ENCODE measurements around the gene ZNF446.

The ZNF446 gene

DNA sequence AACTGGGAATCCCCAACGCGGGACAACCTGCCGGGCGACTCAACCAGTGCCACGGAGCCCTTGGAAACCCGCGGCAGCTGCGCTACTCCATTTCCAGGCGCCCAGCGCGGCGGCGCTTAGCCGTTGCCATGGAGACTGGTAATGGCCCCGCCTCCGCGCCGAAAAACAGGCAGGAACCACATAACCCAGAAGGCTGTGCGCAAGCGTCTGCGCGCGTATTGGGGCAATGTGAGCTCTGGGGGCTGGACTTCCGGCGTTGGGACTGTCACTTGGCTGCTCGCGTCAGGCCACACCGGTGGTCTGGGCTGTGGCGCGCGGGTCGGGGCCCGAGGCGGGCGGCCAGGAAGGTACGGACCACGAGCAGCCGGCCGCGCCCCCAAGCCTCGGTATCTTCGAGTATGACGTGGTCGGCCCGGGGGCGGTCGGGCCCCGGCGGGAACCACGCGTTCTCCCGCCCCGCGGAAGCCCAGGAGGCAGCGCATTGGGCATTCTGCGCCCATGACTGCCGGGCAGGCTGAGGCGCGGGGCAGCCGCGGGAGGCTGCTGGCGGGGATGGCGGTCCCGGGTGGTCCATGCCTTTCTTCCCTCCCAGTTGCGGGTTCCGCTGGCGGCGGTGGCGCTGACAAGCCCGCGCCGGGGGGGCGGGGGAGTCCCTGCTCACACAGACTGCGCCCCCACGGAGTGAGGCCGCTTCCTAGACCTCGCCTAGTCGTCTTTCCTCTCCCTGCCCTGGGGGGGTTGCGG, 24.6 kb upstream of the ZNF446 start, which contains the start of gene ZNF324B:
ZNF324B (plus strand) TSS at position 265 of the 744 bp plus-strand sequence. CDS start 2,080 bp downstream, outside the sequence.
- Histone ChIP-seq H3K4me1 (ENCODE audit: control insufficient read depth, insufficient read depth, low read length) (no peaks in the 10 kb centered on the region), H3K9me3 (ENCODE audit: control insufficient read depth, insufficient read depth, low read depth, low read length) (peaks cover 25% of the 10 kb centered on the region), H3K4me3 (ENCODE audit: low read depth, low read length) (peak within 1 kb of the TSS; percentile 87), H3K27ac (ENCODE audit: low read depth, low read length) (no peak within 1 kb of the TSS), H3K9ac (ENCODE audit: low read length) (peak within 1 kb of the TSS; percentile 61), H3K36me3 (ENCODE audit: control insufficient read depth, insufficient read depth, low read length) (peaks cover 5% of the 10 kb centered on the region), H3K27me3 (ENCODE audit: control insufficient read depth, insufficient read depth, low read length) (peaks cover 23% of the 10 kb centered on the region)

DNA sequence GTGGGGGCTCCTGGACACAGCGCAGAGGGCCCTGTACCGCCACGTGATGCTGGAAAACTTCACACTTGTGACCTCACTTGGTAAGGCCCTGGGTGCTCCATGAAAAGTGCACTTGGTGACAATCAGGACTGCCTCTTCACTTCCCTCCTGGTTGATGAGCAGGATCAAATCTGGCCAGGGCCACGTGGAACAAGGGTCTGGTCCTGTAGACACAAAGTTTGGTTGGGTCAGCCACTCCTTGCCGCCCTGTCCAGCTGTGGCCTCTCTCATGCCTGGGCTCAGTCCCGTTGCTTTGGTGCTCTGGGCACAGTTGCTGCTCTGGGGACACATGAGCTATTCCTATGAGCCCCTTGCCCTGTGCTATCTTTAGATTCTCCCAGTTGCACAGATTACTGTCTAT, 22.4 kb upstream of the ZNF446 start:
- peaks cover 23% of the 10 kb centered on the region for H3K27me3 ChIP-seq (ENCODE audit: control insufficient read depth, insufficient read depth, low read length)
- no peak overlapping the region for H3K9ac ChIP-seq (ENCODE audit: low read length)
- no peak overlapping the region for H3K27ac ChIP-seq (ENCODE audit: low read depth, low read length)
- no peaks in the 10 kb centered on the region for H3K4me1 ChIP-seq (ENCODE audit: control insufficient read depth, insufficient read depth, low read length)
- no peak overlapping the region for H3K4me3 ChIP-seq (ENCODE audit: low read depth, low read length)
- H3K9me3 ChIP-seq (ENCODE audit: control insufficient read depth, insufficient read depth, low read depth, low read length), result peaks cover 15% of the 10 kb centered on the region
- peaks cover 6% of the 10 kb centered on the region for H3K36me3 ChIP-seq (ENCODE audit: control insufficient read depth, insufficient read depth, low read length)

DNA sequence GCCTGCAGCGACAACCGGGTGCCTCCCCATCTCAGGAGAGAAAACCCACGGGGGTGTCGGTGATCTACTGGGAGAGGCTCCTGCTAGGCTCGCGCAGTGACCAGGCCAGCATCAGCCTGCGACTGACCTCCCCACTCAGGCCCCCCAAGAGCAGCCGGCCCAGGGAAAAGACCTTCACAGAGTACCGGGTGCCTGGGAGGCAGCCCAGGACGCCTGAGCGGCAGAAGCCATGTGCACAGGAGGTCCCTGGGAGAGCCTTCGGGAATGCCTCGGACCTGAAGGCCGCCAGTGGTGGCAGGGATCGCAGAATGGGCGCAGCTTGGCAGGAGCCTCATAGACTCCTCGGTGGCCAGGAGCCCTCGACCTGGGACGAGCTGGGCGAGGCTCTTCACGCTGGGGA, 20.8 kb upstream of the ZNF446 start:
- Histone ChIP-seq H3K9ac (ENCODE audit: low read length) (no peak overlapping the region), H3K9me3 (ENCODE audit: control insufficient read depth, insufficient read depth, low read depth, low read length) (no peaks in the 10 kb centered on the region), H3K27me3 (ENCODE audit: control insufficient read depth, insufficient read depth, low read length) (peaks cover 19% of the 10 kb centered on the region), H3K4me1 (ENCODE audit: control insufficient read depth, insufficient read depth, low read length) (no peaks in the 10 kb centered on the region), H3K4me3 (ENCODE audit: low read depth, low read length) (no peak overlapping the region), H3K27ac (ENCODE audit: low read depth, low read length) (no peak overlapping the region), H3K36me3 (ENCODE audit: control insufficient read depth, insufficient read depth, low read length) (peaks cover 6% of the 10 kb centered on the region)

DNA sequence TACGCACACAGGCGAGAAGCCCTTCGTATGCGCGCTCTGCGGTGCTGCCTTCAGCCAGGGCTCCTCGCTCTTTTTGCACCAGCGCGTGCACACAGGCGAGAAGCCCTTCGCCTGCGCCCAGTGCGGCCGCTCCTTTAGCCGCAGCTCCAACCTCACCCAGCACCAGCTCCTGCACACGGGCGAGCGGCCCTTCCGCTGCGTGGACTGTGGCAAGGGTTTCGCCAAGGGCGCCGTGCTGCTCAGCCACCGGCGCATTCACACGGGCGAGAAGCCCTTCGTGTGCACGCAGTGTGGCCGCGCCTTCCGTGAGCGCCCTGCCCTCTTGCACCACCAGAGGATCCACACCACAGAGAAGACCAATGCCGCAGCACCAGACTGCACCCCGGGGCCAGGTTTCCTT, 20.0 kb upstream of the ZNF446 start:
- Histone ChIP-seq H3K27me3 (ENCODE audit: control insufficient read depth, insufficient read depth, low read length) (peaks cover 11% of the 10 kb centered on the region), H3K9ac (ENCODE audit: low read length) (no peak overlapping the region), H3K27ac (ENCODE audit: low read depth, low read length) (no peak overlapping the region), H3K36me3 (ENCODE audit: control insufficient read depth, insufficient read depth, low read length) (peaks cover 6% of the 10 kb centered on the region), H3K9me3 (ENCODE audit: control insufficient read depth, insufficient read depth, low read depth, low read length) (no peaks in the 10 kb centered on the region), H3K4me3 (ENCODE audit: low read depth, low read length) (no peak overlapping the region), H3K4me1 (ENCODE audit: control insufficient read depth, insufficient read depth, low read length) (no peaks in the 10 kb centered on the region)

DNA sequence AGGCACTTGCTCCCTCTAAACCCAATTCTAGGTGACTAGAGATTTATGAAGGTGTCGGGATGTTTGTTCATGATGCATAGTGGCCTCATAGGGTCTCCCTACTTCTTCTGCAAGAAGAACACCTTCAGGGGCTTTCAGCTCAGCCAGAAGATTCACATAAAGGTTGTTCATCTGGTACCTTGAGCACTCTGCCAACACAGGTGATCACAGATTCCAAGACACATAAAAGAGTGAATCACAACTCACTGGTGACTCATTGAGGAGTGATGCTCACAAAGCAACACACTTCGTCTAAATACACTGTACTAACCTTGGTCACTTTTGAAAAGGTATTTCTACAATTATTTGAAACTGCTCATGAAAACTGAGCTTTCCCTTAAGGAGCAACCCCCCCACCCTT, 16.1 kb upstream of the ZNF446 start:
- Histone ChIP-seq H3K4me3 (ENCODE audit: low read depth, low read length) (no peak overlapping the region), H3K36me3 (ENCODE audit: control insufficient read depth, insufficient read depth, low read length) (peaks cover 4% of the 10 kb centered on the region; the same call in 1 of the 2 replicates), H3K9me3 (ENCODE audit: control insufficient read depth, insufficient read depth, low read depth, low read length) (no peaks in the 10 kb centered on the region), H3K27ac (ENCODE audit: low read depth, low read length) (no peak overlapping the region), H3K27me3 (ENCODE audit: control insufficient read depth, insufficient read depth, low read length) (no peaks in the 10 kb centered on the region), H3K4me1 (ENCODE audit: control insufficient read depth, insufficient read depth, low read length) (no peaks in the 10 kb centered on the region), H3K9ac (ENCODE audit: low read length) (no peak overlapping the region)

DNA sequence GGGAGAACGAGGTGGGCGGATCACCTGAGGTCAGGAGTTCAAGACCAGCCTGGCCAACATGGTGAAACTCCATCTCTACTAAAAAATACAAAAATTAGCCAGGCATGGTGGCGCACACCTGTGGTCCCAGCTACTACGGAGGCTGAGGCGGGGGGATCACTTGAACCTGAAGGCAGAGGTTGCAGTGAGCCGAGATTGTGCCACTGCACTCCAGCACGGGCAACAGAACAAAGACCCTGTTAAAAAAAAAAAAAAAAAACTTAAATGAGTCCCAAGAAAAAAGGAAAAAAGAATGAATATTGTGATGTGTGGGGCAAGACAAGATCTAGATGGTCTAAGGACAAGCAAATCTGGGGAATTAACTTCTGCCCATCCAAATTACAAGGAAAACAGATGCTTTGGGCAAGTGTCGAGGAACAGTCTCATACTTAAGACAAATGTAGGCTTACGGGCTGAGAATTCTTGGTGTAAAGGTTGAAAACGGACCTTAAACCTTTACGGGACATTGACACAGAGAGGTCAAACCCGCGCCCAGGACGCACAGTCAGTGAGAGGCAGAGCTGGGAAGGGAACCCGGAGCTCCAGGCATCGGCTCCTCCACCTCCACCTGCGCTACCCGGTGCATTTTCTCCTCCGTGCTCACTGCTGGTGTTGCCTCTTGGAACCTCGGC, 9.9 kb upstream of the ZNF446 start:
- peak overlapping the region; percentile 83 for H3K4me3 ChIP-seq (ENCODE audit: low read depth, low read length)
- peaks cover 7% of the 10 kb centered on the region for H3K36me3 ChIP-seq (ENCODE audit: control insufficient read depth, insufficient read depth, low read length)
- no peaks in the 10 kb centered on the region for H3K9me3 ChIP-seq (ENCODE audit: control insufficient read depth, insufficient read depth, low read depth, low read length)
- H3K4me1 ChIP-seq (ENCODE audit: control insufficient read depth, insufficient read depth, low read length), result peaks cover 4% of the 10 kb centered on the region; the same call in 1 of the 2 replicates
- H3K27ac ChIP-seq (ENCODE audit: low read depth, low read length), result no peak overlapping the region
- peaks cover 10% of the 10 kb centered on the region for H3K27me3 ChIP-seq (ENCODE audit: control insufficient read depth, insufficient read depth, low read length)
- no peak overlapping the region for H3K9ac ChIP-seq (ENCODE audit: low read length)

DNA sequence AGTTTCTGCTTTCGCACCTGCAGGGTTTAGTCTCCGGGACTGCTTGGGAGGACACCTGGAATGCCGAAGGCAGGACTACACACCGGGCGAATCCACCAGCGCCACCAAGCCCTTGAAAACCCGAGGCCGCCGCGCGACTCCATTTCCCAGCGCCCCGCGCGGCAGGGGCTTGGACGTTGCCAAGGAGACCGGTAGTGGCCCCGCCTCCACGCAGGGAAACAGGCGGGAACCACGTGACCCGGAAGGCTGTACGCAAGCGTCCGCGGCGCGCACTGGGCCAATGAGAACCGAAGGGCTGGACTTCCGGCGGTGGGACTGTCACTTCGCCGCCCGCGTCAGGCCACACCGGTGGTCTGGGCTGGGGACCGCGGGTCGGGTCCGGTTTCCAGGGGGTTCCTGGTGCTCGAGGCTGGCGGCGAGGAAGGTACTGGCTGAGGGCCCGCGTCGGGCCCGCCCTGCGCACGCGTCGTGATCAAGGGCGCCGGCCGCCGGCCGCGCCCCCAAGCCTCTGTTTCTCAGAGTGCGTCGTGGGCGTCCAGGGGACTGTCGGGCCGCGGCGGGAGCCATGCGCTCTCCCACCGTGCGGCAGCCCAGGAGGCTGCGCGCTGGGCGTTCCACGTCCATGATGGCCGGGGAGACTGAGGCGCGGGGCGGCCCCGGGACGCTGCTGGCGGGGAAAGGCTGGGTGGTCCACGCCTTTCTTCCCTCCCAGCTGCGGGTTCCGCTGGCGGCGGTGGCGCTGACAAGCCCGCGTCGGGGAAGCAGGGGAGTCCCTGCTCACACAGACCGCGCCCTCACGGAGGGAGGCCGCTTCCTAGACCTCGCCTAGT, 9.2 kb upstream of the ZNF446 start, which contains the start of gene ZNF324:
ZNF324 (plus strand) TSS at position 321 of the 830 bp plus-strand sequence. CDS start 2,106 bp downstream, outside the sequence.
- H3K36me3 ChIP-seq (ENCODE audit: control insufficient read depth, insufficient read depth, low read length), result peaks cover 12% of the 10 kb centered on the region
- peaks cover 10% of the 10 kb centered on the region for H3K27me3 ChIP-seq (ENCODE audit: control insufficient read depth, insufficient read depth, low read length)
- H3K9ac ChIP-seq (ENCODE audit: low read length), result peak within 1 kb of the TSS; percentile 75
- peaks cover 4% of the 10 kb centered on the region; the same call in 1 of the 2 replicates for H3K4me1 ChIP-seq (ENCODE audit: control insufficient read depth, insufficient read depth, low read length)
- no peaks in the 10 kb centered on the region for H3K9me3 ChIP-seq (ENCODE audit: control insufficient read depth, insufficient read depth, low read depth, low read length)
- H3K27ac ChIP-seq (ENCODE audit: low read depth, low read length), result no peak within 1 kb of the TSS
- peak within 1 kb of the TSS; percentile 83 for H3K4me3 ChIP-seq (ENCODE audit: low read depth, low read length)

DNA sequence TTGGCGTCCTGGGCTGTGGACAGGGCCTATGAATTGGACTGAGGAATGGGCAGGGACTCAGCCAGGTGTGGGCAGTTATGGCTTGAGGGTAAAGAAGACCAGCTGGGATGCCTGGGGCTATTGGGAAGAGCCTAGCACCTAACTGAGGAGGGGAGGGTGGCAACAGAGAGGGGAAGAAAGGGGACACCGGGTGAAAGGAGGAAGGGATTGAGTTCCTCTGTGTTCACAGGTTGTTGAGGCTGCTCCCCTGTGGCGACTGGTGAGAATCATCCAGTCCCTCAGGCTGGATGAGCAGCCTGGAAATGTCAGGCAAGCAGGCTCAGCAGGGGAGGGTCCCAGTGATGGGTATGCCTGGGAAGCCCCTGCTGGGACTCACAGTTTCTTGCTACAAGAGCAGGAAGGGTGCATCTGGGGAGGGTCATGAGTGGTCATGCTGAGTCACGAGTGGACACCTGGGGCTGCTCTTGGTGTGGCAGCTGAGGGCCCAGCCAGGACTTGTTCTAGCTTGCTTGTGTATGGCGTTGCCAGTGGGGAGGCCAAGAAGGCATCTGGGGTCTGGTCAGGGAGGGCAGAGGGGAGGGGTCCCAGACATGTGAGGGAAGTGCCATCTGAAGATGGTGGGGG, 7.8 kb upstream of the ZNF446 start:
- Histone ChIP-seq H3K9me3 (ENCODE audit: control insufficient read depth, insufficient read depth, low read depth, low read length) (no peaks in the 10 kb centered on the region), H3K4me1 (ENCODE audit: control insufficient read depth, insufficient read depth, low read length) (peaks cover 4% of the 10 kb centered on the region; the same call in 1 of the 2 replicates), H3K4me3 (ENCODE audit: low read depth, low read length) (peak overlapping the region; percentile 49), H3K27me3 (ENCODE audit: control insufficient read depth, insufficient read depth, low read length) (peaks cover 10% of the 10 kb centered on the region), H3K27ac (ENCODE audit: low read depth, low read length) (no peak overlapping the region), H3K36me3 (ENCODE audit: control insufficient read depth, insufficient read depth, low read length) (peaks cover 23% of the 10 kb centered on the region), H3K9ac (ENCODE audit: low read length) (no peak overlapping the region)

DNA sequence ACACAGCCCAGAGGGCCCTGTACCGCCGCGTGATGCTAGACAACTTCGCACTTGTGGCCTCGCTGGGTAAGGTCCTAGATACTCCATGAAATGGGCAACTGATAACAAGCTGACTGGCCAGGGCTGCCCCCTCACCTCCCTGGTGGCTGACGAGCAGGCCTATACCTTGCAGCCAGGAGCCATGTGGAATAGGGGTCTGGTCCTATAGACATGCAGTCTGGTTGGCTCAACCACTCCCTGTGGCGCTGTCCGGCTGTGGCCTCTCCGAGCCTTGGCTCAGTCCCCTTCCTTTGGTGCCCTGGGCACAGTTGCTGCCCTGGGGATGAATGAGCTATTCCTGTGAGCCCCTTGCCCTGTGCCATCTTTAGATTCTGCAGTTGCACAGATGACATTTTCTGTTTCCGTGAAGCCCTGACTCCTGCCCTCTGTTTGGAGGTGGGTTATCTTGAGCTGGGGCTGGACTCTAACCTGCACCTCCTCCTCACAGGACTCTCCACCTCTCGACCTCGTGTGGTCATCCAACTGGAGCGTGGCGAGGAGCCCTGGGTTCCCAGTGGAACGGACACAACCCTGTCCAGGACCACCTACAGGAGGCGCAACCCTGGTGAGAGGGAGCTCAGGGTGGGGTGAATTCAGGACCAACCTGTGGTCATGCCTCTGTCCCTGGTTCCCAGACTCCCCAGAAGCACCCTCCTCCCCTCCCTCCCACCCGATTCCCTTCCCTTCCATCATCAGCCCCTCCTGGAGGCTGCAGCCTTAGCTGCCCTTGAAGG, 6.7 kb upstream of the ZNF446 start:
- Histone ChIP-seq H3K27ac (ENCODE audit: low read depth, low read length) (no peak overlapping the region), H3K9me3 (ENCODE audit: control insufficient read depth, insufficient read depth, low read depth, low read length) (no peaks in the 10 kb centered on the region), H3K4me1 (ENCODE audit: control insufficient read depth, insufficient read depth, low read length) (peaks cover 4% of the 10 kb centered on the region; the same call in 1 of the 2 replicates), H3K27me3 (ENCODE audit: control insufficient read depth, insufficient read depth, low read length) (peaks cover 10% of the 10 kb centered on the region), H3K9ac (ENCODE audit: low read length) (no peak overlapping the region), H3K36me3 (ENCODE audit: control insufficient read depth, insufficient read depth, low read length) (peaks cover 23% of the 10 kb centered on the region), H3K4me3 (ENCODE audit: low read depth, low read length) (no peak overlapping the region)
